Measurements from ENCODE around the gene CCDC190.

The CCDC190 gene

GRCh38 chr1:162861101-162861500 lies at the start of gene CCDC190:
CCDC190 (minus strand) TSS chr1:162861175; CDS start chr1:162859646, 1,529 bp downstream.
- Histone ChIP-seq H3K27me3 (ENCODE audit: low read length) (no peaks in the 10 kb centered on the region), H2AFZ (ENCODE audit: low read depth, low read length, severe bottlenecking) (no peak within 1 kb of the TSS)
- TF ChIP-seq EZH2phosphoT487 (conservative IDR thresholded peaks at IDR 0.05; ENCODE audit: low read length) = no peak
- no peak for TF ChIP-seq CTCF (IDR thresholded peaks at IDR 0.05; ENCODE audit: insufficient read depth, low read length, poor library complexity, severe bottlenecking)

GRCh38 chr1:162910161-162910560 lies 49.2 kb upstream of the CCDC190 start:
- no peak overlapping the region for H3K9ac ChIP-seq (ENCODE audit: low read length)
- no peaks in the 10 kb centered on the region for H3K27me3 ChIP-seq (ENCODE audit: low read length)
- no peaks in the 10 kb centered on the region for H3K36me3 ChIP-seq (ENCODE audit: low read length)
- H3K9me2 ChIP-seq (replicated peaks; ENCODE audit: insufficient read depth, low read length) = no peaks in the 10 kb centered on the region
- H3K4me3 ChIP-seq (ENCODE audit: insufficient read depth, low read length, poor library complexity, severe bottlenecking) = no peak overlapping the region
- no peak overlapping the region for H2AFZ ChIP-seq (ENCODE audit: low read depth, low read length, severe bottlenecking)
- H3K4me2 ChIP-seq (ENCODE audit: low read depth, low read length, poor library complexity, severe bottlenecking) = no peak overlapping the region
- H3F3A ChIP-seq (ENCODE audit: insufficient read depth) = no peaks in the 10 kb centered on the region
- TF ChIP-seq CTCF (IDR thresholded peaks at IDR 0.05; ENCODE audit: insufficient read depth, low read length, poor library complexity, severe bottlenecking) (no peak), EZH2phosphoT487 (conservative IDR thresholded peaks at IDR 0.05; ENCODE audit: low read length) (no peak)
- H3K79me2 ChIP-seq (ENCODE audit: insufficient read depth, low read length) = no peaks in the 10 kb centered on the region
- H3K27ac ChIP-seq (ENCODE audit: low read depth, low read length) = no peak overlapping the region
- H4K20me1 ChIP-seq (ENCODE audit: low read depth, low read length) = no peaks in the 10 kb centered on the region
- H3K9me3 ChIP-seq (ENCODE audit: insufficient read depth, low read length) = peaks cover 6% of the 10 kb centered on the region; the same call in 1 of the 2 replicates

More at GRCh38 chr1:162861101-162861500, at the start of gene CCDC190:
- no peaks in the 10 kb centered on the region for H3K36me3 ChIP-seq (ENCODE audit: low read length)
- H3K79me2 ChIP-seq (ENCODE audit: insufficient read depth, low read length) = no peaks in the 10 kb centered on the region
- no peak within 1 kb of the TSS for H3K27ac ChIP-seq (ENCODE audit: low read depth, low read length)
- no peak within 1 kb of the TSS for H3K4me2 ChIP-seq (ENCODE audit: low read depth, low read length, poor library complexity, severe bottlenecking)
- H4K20me1 ChIP-seq (ENCODE audit: low read depth, low read length) = no peaks in the 10 kb centered on the region
- no peaks in the 10 kb centered on the region for H3F3A ChIP-seq (ENCODE audit: insufficient read depth)
- no peak within 1 kb of the TSS for H3K4me3 ChIP-seq (ENCODE audit: insufficient read depth, low read length, poor library complexity, severe bottlenecking)
- H3K9me2 ChIP-seq (replicated peaks; ENCODE audit: insufficient read depth, low read length) = no peaks in the 10 kb centered on the region
- no peaks in the 10 kb centered on the region for H3K9me3 ChIP-seq (ENCODE audit: insufficient read depth, low read length)
- H3K9ac ChIP-seq (ENCODE audit: low read length) = no peak within 1 kb of the TSS

- Histone ChIP-seq H3K4me3 (ENCODE audit: insufficient read depth, low read length, poor library complexity, severe bottlenecking) (no peak overlapping the region), H2AFZ (ENCODE audit: low read depth, low read length, severe bottlenecking) (no peak overlapping the region), H3K9ac (ENCODE audit: low read length) (no peak overlapping the region)
Measured at GRCh38 chr1:162908780-162909179, 47.8 kb upstream of the CCDC190 start.

More at GRCh38 chr1:162908780-162909179, 47.8 kb upstream of the CCDC190 start:
- H4K20me1 ChIP-seq (ENCODE audit: low read depth, low read length) = no peaks in the 10 kb centered on the region
- H3K9me3 ChIP-seq (ENCODE audit: insufficient read depth, low read length) = peaks cover 6% of the 10 kb centered on the region; the same call in 1 of the 2 replicates
- no peaks in the 10 kb centered on the region for H3F3A ChIP-seq (ENCODE audit: insufficient read depth)
- H3K4me2 ChIP-seq (ENCODE audit: low read depth, low read length, poor library complexity, severe bottlenecking) = no peak overlapping the region
- no peak for TF ChIP-seq EZH2phosphoT487 (conservative IDR thresholded peaks at IDR 0.05; ENCODE audit: low read length)
- TF ChIP-seq CTCF (IDR thresholded peaks at IDR 0.05; ENCODE audit: insufficient read depth, low read length, poor library complexity, severe bottlenecking) = no peak
- no peak overlapping the region for H3K27ac ChIP-seq (ENCODE audit: low read depth, low read length)
- no peaks in the 10 kb centered on the region for H3K9me2 ChIP-seq (replicated peaks; ENCODE audit: insufficient read depth, low read length)
- H3K36me3 ChIP-seq (ENCODE audit: low read length) = no peaks in the 10 kb centered on the region
- no peaks in the 10 kb centered on the region for H3K27me3 ChIP-seq (ENCODE audit: low read length)
- no peaks in the 10 kb centered on the region for H3K79me2 ChIP-seq (ENCODE audit: insufficient read depth, low read length)

Measured in SU-DHL-6 (cell line).